ENCODE measurements around the gene POLRMT. TPM values are rescaled to one million over a fixed set of nuclear protein-coding genes. Genes with fewer than 3 reads are reported as not detected.

POLRMT gene
- total RNA-seq, 1 donor from 2014 or later = 29.0 TPM

DNA sequence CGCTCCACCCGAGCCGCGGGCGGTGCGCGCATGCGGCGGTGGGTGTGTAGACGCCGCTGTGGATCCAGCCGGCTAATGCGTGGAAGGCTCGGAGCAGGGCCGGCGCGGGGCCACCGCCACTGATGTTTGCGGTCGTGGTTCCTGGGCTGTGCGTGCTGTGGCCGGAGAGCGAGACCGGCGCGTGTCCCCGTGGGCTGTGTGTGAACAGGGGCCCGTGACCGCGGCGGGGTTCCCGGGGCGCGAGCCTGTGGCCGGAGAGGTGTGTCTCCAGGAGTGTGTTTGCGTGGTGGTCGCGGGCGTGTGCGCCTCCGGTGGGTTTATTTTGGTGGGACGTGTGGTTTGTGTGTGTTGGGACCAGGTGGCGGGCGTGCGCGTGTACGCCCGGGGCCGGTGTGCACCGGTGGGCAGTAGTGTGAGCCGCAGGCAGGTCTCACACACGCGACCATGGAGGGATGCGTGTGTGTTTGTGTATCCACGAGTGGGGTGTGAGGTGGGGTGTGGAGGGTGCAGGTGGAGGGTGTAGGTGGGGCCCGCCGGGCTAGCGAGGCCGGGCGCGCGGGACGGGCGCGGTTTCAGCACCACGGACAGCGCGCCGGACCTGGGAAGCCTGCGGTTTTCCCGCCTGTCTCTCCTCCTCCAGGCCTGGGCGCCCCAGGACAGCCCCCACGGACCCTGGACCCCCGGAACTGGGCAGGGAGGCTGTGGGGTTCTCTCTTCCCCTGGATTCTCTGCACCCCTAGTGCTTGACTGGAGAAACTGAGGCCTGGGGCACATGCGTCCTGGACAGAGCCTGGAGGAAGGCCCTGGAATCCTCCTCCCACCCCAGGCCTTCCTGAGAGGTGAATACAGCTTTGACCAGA is 42.0 kb downstream of the POLRMT start:
- DNase-seq (ENCODE audit: low read depth) = no peak
- no peak for FAIRE-seq
- H3K4me3 ChIP-seq (ENCODE audit: low read depth, low read length) = no peak overlapping the region
- H3K36me3 ChIP-seq (ENCODE audit: control insufficient read depth, insufficient read depth, low read length) = no peaks in the 10 kb centered on the region
- TF ChIP-seq CTCF (IDR thresholded peaks at IDR 0.05; ENCODE audit: insufficient read depth, low read length, severe bottlenecking) = no peak
- peaks cover 7% of the 10 kb centered on the region for H3K27me3 ChIP-seq (ENCODE audit: control insufficient read depth, insufficient read depth, low read length)

- Histone ChIP-seq H3K36me3 (ENCODE audit: control insufficient read depth, insufficient read depth, low read length) (no peaks in the 10 kb centered on the region), H3K4me3 (ENCODE audit: low read depth, low read length) (no peak overlapping the region), H3K27me3 (ENCODE audit: control insufficient read depth, insufficient read depth, low read length) (peaks cover 7% of the 10 kb centered on the region)
- FAIRE-seq = no peak
- no peak for TF ChIP-seq CTCF (IDR thresholded peaks at IDR 0.05; ENCODE audit: insufficient read depth, low read length, severe bottlenecking)
- DNase-seq (ENCODE audit: low read depth) = no peak
These were observed 42.6 kb downstream of the POLRMT start for GRCh38 chr19:590750-591098.

GRCh38 chr19:590396-590745 is 43.0 kb downstream of the POLRMT start:
- Histone ChIP-seq H3K36me3 (ENCODE audit: control insufficient read depth, insufficient read depth, low read length) (no peaks in the 10 kb centered on the region), H3K27me3 (ENCODE audit: control insufficient read depth, insufficient read depth, low read length) (peaks cover 7% of the 10 kb centered on the region), H3K4me3 (ENCODE audit: low read depth, low read length) (no peak overlapping the region)
- DNase-seq (ENCODE audit: low read depth) (no peak), FAIRE-seq (no peak)
- no peak for TF ChIP-seq CTCF (IDR thresholded peaks at IDR 0.05; ENCODE audit: insufficient read depth, low read length, severe bottlenecking)

- H3K4me3 ChIP-seq (ENCODE audit: low read depth, low read length) = no peak within 1 kb of the TSS
- peaks cover 7% of the 10 kb centered on the region for H3K27me3 ChIP-seq (ENCODE audit: control insufficient read depth, insufficient read depth, low read length)
- FAIRE-seq (no peak), DNase-seq (ENCODE audit: low read depth) (no peak)
- no peak for TF ChIP-seq CTCF (IDR thresholded peaks at IDR 0.05; ENCODE audit: insufficient read depth, low read length, severe bottlenecking)
- no peaks in the 10 kb centered on the region for H3K36me3 ChIP-seq (ENCODE audit: control insufficient read depth, insufficient read depth, low read length)
These were observed 43.5 kb downstream of the POLRMT start, which contains the start of gene HCN2 for GRCh38 chr19:589693-590395. Gene HCN2, plus strand, starts transcription at chr19:589881. Its CDS starts 65 bp downstream, at chr19:589946.

GRCh38 chr19:588741-589692 is 44.3 kb downstream of the POLRMT start:
- FAIRE-seq = no peak
- TF ChIP-seq CTCF (IDR thresholded peaks at IDR 0.05; ENCODE audit: insufficient read depth, low read length, severe bottlenecking) = no peak
- Histone ChIP-seq H3K36me3 (ENCODE audit: control insufficient read depth, insufficient read depth, low read length) (no peaks in the 10 kb centered on the region), H3K27me3 (ENCODE audit: control insufficient read depth, insufficient read depth, low read length) (peaks cover 7% of the 10 kb centered on the region), H3K4me3 (ENCODE audit: low read depth, low read length) (no peak overlapping the region)
- DNase-seq (ENCODE audit: low read depth) = no peak
